Effector CD4-positive, alpha-beta T cell (primary cell): ENCODE data around the gene AQP9.

Source experiments
- DNase-seq: peaks from one replicate; pipeline ENCODE4 v3.0.0-alpha.2; 2020

AQP9 gene

DNA sequence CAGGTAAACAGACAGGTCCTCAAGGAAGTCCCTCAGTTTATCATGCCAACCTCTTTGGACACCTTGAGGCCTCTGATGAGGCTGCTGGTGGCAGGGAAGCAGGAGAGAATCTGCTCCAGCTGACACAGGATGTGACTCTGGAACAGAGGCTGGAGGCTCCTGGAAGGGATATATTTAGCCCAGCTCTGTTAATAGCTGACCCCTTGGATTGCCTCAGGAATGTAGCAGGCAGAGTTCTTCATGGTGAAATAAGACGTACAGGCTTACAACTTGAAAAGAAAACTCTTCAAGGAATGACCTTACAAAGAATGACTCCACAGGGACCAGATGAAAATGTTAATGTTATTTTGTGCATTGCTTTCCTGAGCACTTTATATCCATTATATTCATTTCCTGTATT is 90.5 kb downstream of the AQP9 start:
- no peak for DNase-seq

DNA sequence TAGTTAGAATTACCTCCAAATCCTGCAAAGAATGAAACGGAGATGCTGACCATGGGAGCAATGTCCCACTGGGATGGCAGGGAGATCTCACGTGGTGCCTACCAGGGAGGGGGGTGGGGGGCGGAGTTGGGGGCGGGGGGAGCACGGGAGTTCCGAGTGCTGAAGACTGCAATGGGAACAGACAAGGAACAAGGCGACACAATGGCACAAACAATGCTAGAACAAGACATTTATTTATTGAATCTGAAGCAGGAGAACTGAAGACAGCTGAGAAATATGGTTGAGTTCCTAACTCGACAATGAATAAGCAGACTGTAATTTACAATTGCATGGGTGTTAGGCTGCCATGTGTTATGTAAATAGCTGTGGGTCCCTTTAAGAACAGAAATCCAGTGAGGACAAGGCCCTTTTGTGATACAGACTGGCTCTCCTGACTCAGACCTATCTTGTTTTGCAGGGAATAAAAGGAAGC is 91.2 kb downstream of the AQP9 start:
- no peak for DNase-seq

DNA sequence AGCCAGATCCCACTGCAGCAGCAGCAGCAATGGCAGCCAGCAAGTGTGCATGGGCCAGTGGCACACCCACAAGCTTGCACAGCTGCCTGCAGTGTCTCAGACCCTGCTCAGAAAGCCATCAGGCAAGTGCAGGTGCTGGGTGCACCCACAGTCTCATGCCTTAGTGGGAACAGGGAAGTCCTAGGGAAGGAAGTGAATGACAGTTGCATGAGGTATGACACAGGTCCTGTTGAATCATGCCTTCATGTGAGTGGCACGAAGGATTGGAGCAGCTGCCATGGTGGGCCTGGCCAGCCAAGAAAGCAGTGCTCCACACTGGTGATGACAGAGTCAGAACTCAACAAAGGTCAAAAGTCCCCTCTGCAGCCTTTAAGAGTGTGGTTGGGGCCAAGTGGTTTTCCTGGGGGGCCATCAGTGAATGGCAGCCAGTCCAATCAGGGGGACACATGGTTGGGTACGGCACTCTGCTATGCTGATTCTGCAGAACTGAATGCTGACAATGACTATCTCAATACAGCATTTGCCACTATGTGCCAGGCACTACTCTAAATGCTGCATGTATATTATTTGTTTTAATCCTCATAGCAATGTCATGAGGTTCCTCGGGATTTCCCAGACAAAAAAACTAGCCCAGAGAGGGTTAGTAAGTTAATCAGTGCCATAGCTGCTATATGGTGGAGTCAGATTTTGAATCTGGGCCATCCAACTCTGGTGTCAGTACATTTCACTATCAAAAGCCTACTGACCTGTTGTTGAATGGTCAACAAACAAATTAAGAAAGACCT is 94.3 kb downstream of the AQP9 start:
- DNase-seq: no peak

DNA sequence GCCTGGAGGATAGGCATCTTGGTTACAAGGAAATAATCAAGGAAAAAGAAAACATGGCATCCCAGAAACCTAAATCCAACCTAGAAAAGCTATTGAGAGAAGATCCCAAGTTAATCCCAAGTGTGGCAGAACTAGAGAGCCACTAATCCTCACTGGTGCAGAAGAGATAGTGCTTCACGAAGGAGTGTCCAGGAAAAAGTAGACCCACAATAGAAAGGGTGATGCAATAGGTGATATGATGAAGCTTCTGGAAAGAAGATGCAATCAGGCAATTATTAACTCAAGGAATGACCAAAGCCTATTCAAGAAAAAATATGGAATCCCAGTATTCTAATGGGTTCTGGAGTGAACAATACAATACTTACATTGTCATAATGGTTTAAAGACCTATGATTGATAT is 95.2 kb downstream of the AQP9 start:
- DNase-seq: no peak
